IMR-90 (cell line): ENCODE results near the gene DMD. TPM values are rescaled to one million over a fixed set of nuclear protein-coding genes. Genes with fewer than 3 reads are reported as not detected.

Source experiments
- ATAC-seq: fragments of 200-7000 bp; cut with Tn5 transposase; 2 replicates; pipeline ENCODE4 v1.9.1; 2020; ENCODE audit warnings: low read depth, mild to moderate bottlenecking, moderate library complexity
- BruUV-seq: library from RNA; stranded (reverse); fragments of 400-500 nt; replicated peaks from 2 replicates; lab custom pipeline; 2021; lab: Mats Ljungman, UMichigan
- CTCF ChIA-PET: fragments of 300-600 bp; formaldehyde crosslinking; extraction: SDS; loops from one replicate; lab custom pipeline; 2021; ENCODE audit warnings: antibody characterized with exemption; lab: Yijun Ruan, JAX
- POLR2A ChIA-PET: fragments of 300-600 bp; sonication (Branson Sonifier 250); formaldehyde crosslinking; loops from one replicate; lab custom pipeline; 2022; ENCODE audit warnings: antibody characterized with exemption; ENCODE audit not compliant: unreplicated experiment; lab: Charles Lee
- DNase-seq: peaks from one replicate; pipeline ENCODE4 v3.0.0; 2013
- H2AFZ ChIP-seq: replicated peaks from 2 replicates; pipeline ENCODE3; 2013; ENCODE audit warnings: low read length, mild to moderate bottlenecking; ENCODE audit not compliant: poor library complexity
- H2AK5ac ChIP-seq: 2 replicates; pipeline ENCODE4 v1.6.1; 2013; ENCODE audit warnings: low read depth, low read length, inconsistent platforms
- H2AK9ac ChIP-seq: replicated peaks from 2 replicates; pipeline ENCODE3; 2013; ENCODE audit warnings: mild to moderate bottlenecking, low read depth, low read length, moderate library complexity; ENCODE audit not compliant: poor library complexity
- H2BK120ac ChIP-seq: 2 replicates; pipeline ENCODE4 v1.6.1; 2013; ENCODE audit warnings: low read depth, low read length, inconsistent platforms
- H2BK15ac ChIP-seq: 3 replicates; pipeline ENCODE4 v1.6.1; 2013; ENCODE audit warnings: low read depth, low read length, inconsistent platforms
- H2BK20ac ChIP-seq: 2 replicates; pipeline ENCODE4 v1.6.1; 2013; ENCODE audit warnings: low read depth, mild to moderate bottlenecking, inconsistent platforms, low read length, moderate library complexity
- H2BK5ac ChIP-seq: 2 replicates; pipeline ENCODE4 v1.6.1; 2013; ENCODE audit warnings: mild to moderate bottlenecking, low read depth, low read length, inconsistent platforms; ENCODE audit not compliant: poor library complexity, severe bottlenecking
- H3K14ac ChIP-seq: replicated peaks from 2 replicates; pipeline ENCODE4 v1.6.1; 2013; ENCODE audit warnings: low read depth, low read length, inconsistent platforms
- H3K18ac ChIP-seq: 2 replicates; pipeline ENCODE4 v1.6.1; 2013; ENCODE audit warnings: low read depth, low read length, control low read depth
- H3K23ac ChIP-seq: 2 replicates; pipeline ENCODE4 v1.6.1; 2013; ENCODE audit warnings: low read depth, low read length, inconsistent platforms
- H3K27ac ChIP-seq: 2 replicates; pipeline ENCODE4 v1.5.1; 2013; ENCODE audit warnings: mild to moderate bottlenecking, control low read depth, low read length; ENCODE audit not compliant: insufficient read depth
- H3K27me3 ChIP-seq: 2 replicates; pipeline ENCODE4 v1.6.1; 2013; ENCODE audit warnings: low read length; ENCODE audit not compliant: control insufficient read depth, insufficient read depth
- H3K36me3 ChIP-seq: 2 replicates; pipeline ENCODE4 v1.6.1; 2013; ENCODE audit warnings: low read length, mixed read lengths; ENCODE audit not compliant: control insufficient read depth, insufficient read depth
- H3K4ac ChIP-seq: 2 replicates; pipeline ENCODE4 v1.6.1; 2013; ENCODE audit warnings: low read depth, low read length, inconsistent platforms
- H3K4me1 ChIP-seq: 2 replicates; pipeline ENCODE4 v1.6.1; 2013; ENCODE audit warnings: low read length, mixed read lengths; ENCODE audit not compliant: control insufficient read depth, insufficient read depth
- H3K4me2 ChIP-seq: 2 replicates; pipeline ENCODE4 v1.6.1; 2013; ENCODE audit warnings: low read depth, mild to moderate bottlenecking, control low read depth, low read length, moderate library complexity
- H3K4me3 ChIP-seq: 2 replicates; pipeline ENCODE4 v1.5.1; 2013; ENCODE audit warnings: low read depth, mild to moderate bottlenecking, control low read depth, low read length, moderate library complexity; ENCODE audit not compliant: insufficient read depth
- H3K56ac ChIP-seq: 2 replicates; pipeline ENCODE4 v1.6.1; 2013; ENCODE audit warnings: low read length, inconsistent platforms; ENCODE audit not compliant: insufficient read depth; ENCODE audit errors: extremely low read depth
- H3K79me1 ChIP-seq, 2 experiments: 2 replicates each; pipeline ENCODE4 v1.6.1; 2013; ENCODE audit warnings: low read length in 2 of 2, inconsistent platforms in 1 of 2, low read depth in 1 of 2
- H3K9ac ChIP-seq: 2 replicates; pipeline ENCODE4 v1.6.1; 2013; ENCODE audit warnings: low read depth, low read length, control low read depth
- H3K9me1 ChIP-seq: 2 replicates; pipeline ENCODE4 v1.6.1; 2013; ENCODE audit warnings: low read length, inconsistent platforms; ENCODE audit not compliant: insufficient read depth
- H3K9me3 ChIP-seq: 2 replicates; pipeline ENCODE4 v1.6.1; 2013; ENCODE audit warnings: low read length; ENCODE audit not compliant: control insufficient read depth, insufficient read depth
- H4K20me1 ChIP-seq: 2 replicates; pipeline ENCODE4 v1.6.1; 2013; ENCODE audit warnings: low read length, inconsistent platforms; ENCODE audit not compliant: insufficient read depth
- H4K5ac ChIP-seq: 2 replicates; pipeline ENCODE4 v1.6.1; 2013; ENCODE audit warnings: mild to moderate bottlenecking, low read depth, low read length, control low read depth
- H4K8ac ChIP-seq, 2 experiments: 2 replicates each; pipeline ENCODE4 v1.6.1; 2013; ENCODE audit warnings: low read depth in 2 of 2, low read length in 2 of 2, control low read depth in 1 of 2, inconsistent platforms in 1 of 2
- H4K91ac ChIP-seq: 2 replicates; pipeline ENCODE4 v1.6.1; 2013; ENCODE audit warnings: low read depth, low read length, inconsistent platforms; ENCODE audit not compliant: insufficient read depth
- BHLHE40 ChIP-seq: fragments of 150-350 bp; IDR thresholded peaks from 2 replicates; pipeline ENCODE4 v1.6.1; 2016; ENCODE audit warnings: mild to moderate bottlenecking, low read depth, low read length
- CEBPB ChIP-seq: IDR thresholded peaks from 2 replicates; pipeline ENCODE4 v1.6.1; 2012; ENCODE audit warnings: low read depth, low read length, improper control_type of control experiment
- WGBS, 2 experiments: methylation state at CpG; one replicate each; pipeline versions ENCODE4 v1.1.5 to v1.1.7; 2013; ENCODE audit warnings: missing lambda C conversion rate in 2 of 2; ENCODE audit not compliant: insufficient read length in 1 of 2; ENCODE audit errors: extremely low coverage in 2 of 2; 5-methylcytosine and 5-hydroxymethylcytosine counted together
- dilution Hi-C: fragments of 300-500 bp; cut with HindIII; formaldehyde crosslinking; loops from one replicate; pipeline ENCODE4 v1.14.3; 2018; ENCODE audit warnings: low sequenced_read_pairs; ENCODE audit not compliant: unreplicated experiment
- in situ Hi-C: fragments of 300-500 bp; cut with MboI; formaldehyde crosslinking; loops from 3 replicates; pipeline ENCODE4 v1.14.3; 2019; ENCODE audit warnings: low sequenced_read_pairs, inconsistent platforms, mixed read lengths
- intact Hi-C: fragments of 100-400 bp; cut with micrococcal nuclease; formaldehyde crosslinking; loops from 2 replicates; pipeline ENCODE4 v1.10.0; 2022
- polyA plus RNA-seq, 3 experiments: library from polyadenylated mRNA; depleted of rRNA; stranded (reverse); fragments of >200 nt; gene quantifications; 2 replicates each; pipeline ENCODE4 v1.2.3, GENCODE V29; 2012; ENCODE audit warnings: low replicate concordance in 1 of 3
- total RNA-seq: library from RNA; depleted of rRNA; stranded (reverse); fragments of >200 nt; gene quantifications from 2 replicates; pipeline ENCODE4 v1.2.3, GENCODE V29; 2012

DMD gene
- total and polyA plus RNA-seq, 2 of the 4 experiments (the other 2 are of a cell fraction) = 6.6 to 11.8 TPM

- Histone ChIP-seq H4K20me1 (no peaks in the 10 kb centered on the region), H2BK15ac (no peak overlapping the region), H3K9me3 (no peaks in the 10 kb centered on the region), H3K4me3 (no peak overlapping the region), H4K91ac (no peak overlapping the region), H3K56ac (no peak overlapping the region), H3K27ac (no peak overlapping the region), H2AK5ac (no peak overlapping the region), H2AFZ (no peak overlapping the region), H2BK20ac (no peak overlapping the region), H2AK9ac (no peak overlapping the region), H3K4me2 (no peak overlapping the region), H3K9me1 (no peaks in the 10 kb centered on the region), H3K27me3 (no peaks in the 10 kb centered on the region), H4K8ac (no peak overlapping the region), H3K23ac (no peak overlapping the region), H3K18ac (no peak overlapping the region), H4K5ac (no peak overlapping the region), H3K4me1 (no peaks in the 10 kb centered on the region), H2BK5ac (no peak overlapping the region), H3K14ac (no peak overlapping the region), H2BK120ac (no peak overlapping the region), H3K4ac (no peak overlapping the region), H3K79me1 (no peaks in the 10 kb centered on the region), H3K36me3 (no peaks in the 10 kb centered on the region), H3K9ac (no peak overlapping the region)
- intact Hi-C loops (no loop called here), in situ Hi-C loops (no loop called here), dilution Hi-C loops (no loop called here)
- TF ChIP-seq BHLHE40 (no peak), CEBPB (peak; percentile 77)
- WGBS, 2 experiments = no CpG with 5 or more reads among the region's 4 CpGs
- ChIA-PET POLR2A (no interaction called here), CTCF (no interaction called here)
- ATAC-seq (no peak), DNase-seq (no peak)
- BruUV-seq = no TSS peak
Observed at GRCh38 chrX:32998776-32999175, 212.6 kb downstream of the DMD start.
